CD4-positive, alpha-beta memory T cell (primary cell): ENCODE data around the gene SPINT3. TPM values are rescaled to one million over a fixed set of nuclear protein-coding genes. Genes with fewer than 3 reads are reported as not detected.

Experiments used
- polyA plus RNA-seq, 2 donors: library from polyadenylated mRNA; unstranded; fragments of 300-500 nt; fragmentation: Illumina TruSeq; gene quantifications; one replicate each; pipeline ENCODE4 v1.2.3, GENCODE V29; 2021
- total RNA-seq, 2 experiments: library from RNA; stranded (reverse); gene quantifications; one replicate each; pipeline ENCODE4 v1.2.3, GENCODE V29; 2021

Gene SPINT3
- total and polyA plus RNA-seq, 4 experiments from 2014 or later, result not detected

Other genes starting within 250 kb of the SPINT3 start
- not detected for gene RBPJL, start 208.8 kb downstream of the SPINT3 start, total RNA-seq
- gene RBPJL, start 208.8 kb downstream of the SPINT3 start, polyA plus RNA-seq, result not detected
- gene MATN4, start 207.3 kb downstream of the SPINT3 start, total RNA-seq, result not detected
- not detected for gene MATN4, start 207.3 kb downstream of the SPINT3 start, polyA plus RNA-seq
- 1 to 10 TPM; 3.8 to 3.9 TPM for gene SDC4, start 167.2 kb downstream of the SPINT3 start, total RNA-seq
- gene SDC4, start 167.2 kb downstream of the SPINT3 start, polyA plus RNA-seq, result 1 to 10 TPM; 1.2 to 2.3 TPM
- gene SYS1, start 152.5 kb downstream of the SPINT3 start, total RNA-seq, result 10 to 100 TPM; 56.4 to 56.6 TPM
- gene SYS1, start 152.5 kb downstream of the SPINT3 start, polyA plus RNA-seq, result 10 to 100 TPM; 24.7 to 30.2 TPM
- under 1 TPM in 1 of 2 experiments, not detected in 1; 0.36 TPM for gene TP53TG5, start 137.3 kb downstream of the SPINT3 start, total RNA-seq
- gene TP53TG5, start 137.3 kb downstream of the SPINT3 start, polyA plus RNA-seq, result under 1 TPM; 0.11 to 0.24 TPM
- gene DBNDD2, start 107.3 kb downstream of the SPINT3 start, total RNA-seq, result 10 to 100 TPM; 17.8 to 18.4 TPM
- 10 to 100 TPM; 12.9 to 15.4 TPM for gene DBNDD2, start 107.3 kb downstream of the SPINT3 start, polyA plus RNA-seq
- gene PIGT, start 99.5 kb downstream of the SPINT3 start, total RNA-seq, result 10 to 100 TPM; 81.9 to 84.5 TPM
- gene PIGT, start 99.5 kb downstream of the SPINT3 start, polyA plus RNA-seq, result 10 to 100 TPM; 85.6 to 92.2 TPM
- gene WFDC2, start 45.9 kb downstream of the SPINT3 start, total RNA-seq, result 1 to 10 TPM in 1 of 2 experiments, under 1 TPM in 1; 0.73 to 1.6 TPM
- not detected for gene WFDC2, start 45.9 kb downstream of the SPINT3 start, polyA plus RNA-seq
- not detected for gene WFDC6, start 23.9 kb upstream of the SPINT3 start, total RNA-seq
- gene WFDC6, start 23.9 kb upstream of the SPINT3 start, polyA plus RNA-seq, result not detected
- gene EPPIN, start 31.8 kb upstream of the SPINT3 start, total RNA-seq, result not detected
- gene EPPIN, start 31.8 kb upstream of the SPINT3 start, polyA plus RNA-seq, result not detected
- gene WFDC8, start 63.7 kb upstream of the SPINT3 start, total RNA-seq, result not detected
- not detected for gene WFDC8, start 63.7 kb upstream of the SPINT3 start, polyA plus RNA-seq
- gene WFDC10A, start 114.1 kb upstream of the SPINT3 start, total RNA-seq, result not detected
- gene WFDC10A, start 114.1 kb upstream of the SPINT3 start, polyA plus RNA-seq, result not detected
- not detected for gene WFDC9, start 115.7 kb upstream of the SPINT3 start, total RNA-seq
- not detected for gene WFDC9, start 115.7 kb upstream of the SPINT3 start, polyA plus RNA-seq
- not detected for gene WFDC11, start 154.6 kb upstream of the SPINT3 start, total RNA-seq
- not detected for gene WFDC11, start 154.6 kb upstream of the SPINT3 start, polyA plus RNA-seq
- not detected for gene WFDC13, start 186.4 kb upstream of the SPINT3 start, total RNA-seq
- gene WFDC13, start 186.4 kb upstream of the SPINT3 start, polyA plus RNA-seq, result not detected
- not detected for gene WFDC10B, start 189.4 kb upstream of the SPINT3 start, total RNA-seq
- not detected for gene WFDC10B, start 189.4 kb upstream of the SPINT3 start, polyA plus RNA-seq
- not detected for gene SPINT4, start 206.7 kb upstream of the SPINT3 start, total RNA-seq
- gene SPINT4, start 206.7 kb upstream of the SPINT3 start, polyA plus RNA-seq, result not detected